T-helper 1 cell treated with Interleukin-12 subunit alpha and Interleukin-12 subunit beta and Interleukin-4 antibody, amounts not matched to agents 30 ng/mL and 1 ng/mL, for 36 hours (primary cell): ENCODE measurements around the gene GALK1. TPM values are rescaled to one million over a fixed set of nuclear protein-coding genes. Genes with fewer than 3 reads are reported as not detected.
"Not testable (repeated sequence)": the region's sequence is repeated elsewhere in the genome, so short reads cannot be mapped to it uniquely, and the experiment has no call there.

Experiments used
- intact Hi-C: fragments of 100-400 bp; cut with micrococcal nuclease; formaldehyde crosslinking; loops from one replicate; pipeline ENCODE4 v1.15.1; 2024
- total RNA-seq: library from RNA; stranded (reverse); gene quantifications from 2 replicates; pipeline ENCODE4 v1.2.3, GENCODE V29; 2022

The GALK1 gene
- total RNA-seq, 1 donor from 2014 or later: 40.4 TPM

DNA sequence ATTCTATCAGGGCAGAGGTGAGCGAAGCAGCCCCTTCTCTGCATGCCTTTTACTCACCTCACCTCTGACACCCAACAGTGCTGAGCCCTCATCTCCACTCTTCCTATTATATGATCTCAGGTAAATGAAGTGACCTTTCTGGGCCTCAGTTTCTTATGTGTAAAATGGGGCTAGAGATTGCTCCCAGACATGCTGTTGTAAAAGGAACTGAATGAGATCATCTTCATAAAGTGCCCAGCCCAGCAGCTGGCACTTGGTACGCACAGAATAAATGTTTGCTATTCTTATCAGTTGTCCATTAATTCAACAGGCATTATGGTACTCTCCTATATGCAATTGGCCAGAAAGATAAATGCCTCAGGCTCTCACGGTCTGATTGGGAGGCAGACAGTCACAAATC, 4.5 kb upstream of the GALK1 start:
- intact Hi-C loops: no loop called here

DNA sequence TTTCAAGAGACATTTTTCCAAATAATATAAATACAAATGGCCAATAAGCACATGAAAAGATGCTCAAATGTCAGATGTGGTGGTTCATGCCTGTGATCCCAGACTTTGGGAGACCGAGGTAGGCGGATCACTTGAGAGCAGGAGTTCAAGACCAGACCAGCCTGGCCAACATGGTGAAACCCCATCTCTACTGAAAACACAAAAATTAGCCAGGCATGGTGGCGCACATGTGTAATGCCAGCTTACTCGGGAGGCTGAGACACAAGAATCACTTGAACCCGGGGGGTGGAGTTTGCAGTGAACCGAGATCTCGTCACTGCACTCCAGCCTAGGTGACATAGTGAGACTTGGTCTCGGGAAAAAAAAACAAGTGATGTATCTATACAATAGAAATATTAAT, 2.9 kb upstream of the GALK1 start:
- intact Hi-C loops: no loop called here

DNA sequence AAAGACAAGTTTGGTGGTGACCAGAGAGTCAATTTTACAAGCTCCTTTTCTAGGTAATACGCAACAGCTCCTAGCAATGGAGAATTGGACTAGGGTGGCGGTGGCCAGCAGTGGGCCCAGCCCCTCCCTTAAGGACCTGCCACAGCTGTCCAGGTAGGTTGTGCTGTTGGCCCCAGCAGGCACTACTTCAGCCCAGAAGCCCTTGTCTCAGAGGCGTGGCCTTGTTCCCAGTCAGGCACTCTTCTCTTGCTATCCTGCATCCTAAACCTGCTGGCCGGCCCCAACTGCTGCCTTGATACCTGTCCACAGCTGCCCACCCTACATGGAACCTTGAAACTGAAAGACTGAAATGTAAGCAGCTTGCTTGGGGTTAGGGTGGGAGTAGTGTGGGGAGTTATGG, 989 bp upstream of the GALK1 start:
- intact Hi-C loops: loop anchor here (2.0 kb wide), 2 partner anchors 19 to 61 kb away; partner anchors contain the start of gene UNK

DNA sequence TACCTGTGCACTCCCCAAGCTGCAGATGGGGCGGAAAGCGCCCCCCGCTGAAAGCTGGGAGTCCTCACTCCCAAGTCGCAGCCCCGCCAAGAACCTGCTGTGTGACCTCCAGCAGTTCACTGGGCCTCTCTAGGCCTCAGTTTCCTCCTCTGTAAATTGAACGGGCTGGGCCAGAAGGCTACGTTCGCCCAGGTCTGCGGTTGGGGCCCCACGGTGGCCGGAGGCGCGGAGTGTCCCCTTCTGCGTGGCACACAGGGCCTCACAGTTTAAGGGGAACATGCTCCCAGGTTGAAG, 628 bp downstream of the GALK1 start:
- intact Hi-C loops: loop anchor here (1.0 to 2.0 kb wide), 3 partner anchors 15 to 62 kb away; partner anchors contain the start of gene UNK

DNA sequence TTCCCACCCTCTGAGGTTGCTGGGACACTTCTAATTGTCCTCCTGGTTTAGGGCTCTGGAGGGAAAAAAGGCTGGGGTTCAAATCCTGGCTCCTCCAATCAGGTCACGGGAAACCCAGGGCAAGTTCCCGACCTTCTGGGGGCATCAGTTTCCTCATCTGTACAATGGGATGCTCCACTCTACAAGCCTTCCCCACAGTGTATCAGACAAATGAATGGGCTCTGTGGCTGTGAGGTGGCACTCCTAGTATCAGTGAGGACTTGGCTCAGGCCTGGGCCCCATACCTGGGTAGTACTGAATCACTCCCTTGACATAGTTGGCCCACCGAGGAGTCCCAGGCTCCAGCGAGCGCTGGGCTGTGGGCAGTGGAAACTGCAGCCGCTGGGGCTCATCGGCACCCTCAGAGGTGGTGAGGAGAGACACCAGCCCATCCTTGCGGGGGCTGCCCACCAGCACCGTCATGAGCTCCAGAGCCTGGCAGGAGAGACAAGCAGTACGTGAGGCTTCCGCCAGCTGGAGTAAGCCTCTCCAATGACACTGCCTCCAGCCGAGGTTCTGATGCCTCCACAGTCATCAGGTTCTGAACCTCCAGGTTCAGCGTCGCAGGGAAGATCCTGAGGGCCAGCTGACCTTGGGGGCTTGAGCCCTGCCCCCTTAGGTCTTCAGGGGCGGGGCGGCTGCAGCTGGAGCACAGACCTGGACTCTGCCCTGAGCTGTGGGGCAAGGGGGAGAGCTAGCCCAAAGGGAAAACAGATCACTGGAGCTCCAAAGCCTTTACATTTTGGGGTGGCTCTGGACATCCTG, 1.2 kb downstream of the GALK1 start:
- intact Hi-C loops: loop anchor here (1.0 to 2.0 kb wide), 3 partner anchors 15 to 63 kb away; partner anchors contain the start of gene UNK

DNA sequence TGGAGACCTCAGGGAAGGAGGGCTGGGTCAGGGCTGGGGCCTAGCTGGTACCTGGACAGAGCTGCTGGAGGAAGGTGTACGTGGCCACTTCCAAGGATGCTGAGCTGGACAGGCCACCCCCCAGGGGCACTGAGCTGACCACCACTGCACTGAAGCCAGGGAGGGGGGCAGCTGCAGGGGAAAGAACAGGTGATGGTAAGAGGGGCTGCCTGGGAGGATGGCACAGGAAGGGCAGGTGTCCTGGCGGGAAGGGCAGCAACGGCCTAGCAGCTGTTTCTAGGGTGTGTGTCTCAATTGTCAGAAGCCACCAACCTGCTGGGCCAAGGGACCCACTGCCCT, 1.8 kb downstream of the GALK1 start:
- intact Hi-C loops: no loop called here

DNA sequence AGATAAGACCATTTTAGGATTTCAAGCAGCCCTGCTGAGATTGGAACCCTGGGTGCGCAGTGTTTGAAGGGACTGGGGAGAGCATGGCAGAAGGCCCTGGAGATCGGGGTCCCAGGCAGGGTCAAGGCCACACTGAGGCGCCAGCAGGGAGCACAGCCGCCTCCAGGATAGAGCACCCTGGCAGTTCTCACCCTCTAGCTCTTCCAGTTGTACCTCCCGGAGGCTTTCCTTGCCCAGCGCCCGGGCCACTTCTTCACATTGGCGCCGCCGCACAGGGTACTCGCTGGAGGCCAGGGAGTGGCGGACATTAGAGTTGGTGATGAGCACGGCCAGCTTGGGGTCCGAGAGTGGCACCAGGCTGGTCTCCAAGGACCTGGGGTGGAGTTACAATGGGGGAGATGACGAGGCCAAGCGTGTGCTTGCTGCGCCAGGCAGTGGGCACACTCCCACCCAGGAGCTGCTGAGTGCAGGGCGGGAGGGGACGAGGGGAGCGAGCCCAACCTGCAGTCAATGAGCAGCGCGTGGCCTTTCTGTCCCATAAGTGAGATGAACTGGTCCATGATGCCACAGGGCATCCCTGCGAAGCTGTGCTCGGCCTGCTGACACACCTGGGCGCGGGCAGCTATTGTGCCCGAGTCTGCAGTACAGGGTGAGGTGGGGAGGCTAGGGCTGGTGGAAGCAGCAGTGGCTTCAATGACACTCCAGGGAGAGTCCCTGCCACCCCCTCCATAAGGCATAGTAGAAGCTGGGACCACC, 2.3 kb downstream of the GALK1 start:
- intact Hi-C loops: no loop called here

DNA sequence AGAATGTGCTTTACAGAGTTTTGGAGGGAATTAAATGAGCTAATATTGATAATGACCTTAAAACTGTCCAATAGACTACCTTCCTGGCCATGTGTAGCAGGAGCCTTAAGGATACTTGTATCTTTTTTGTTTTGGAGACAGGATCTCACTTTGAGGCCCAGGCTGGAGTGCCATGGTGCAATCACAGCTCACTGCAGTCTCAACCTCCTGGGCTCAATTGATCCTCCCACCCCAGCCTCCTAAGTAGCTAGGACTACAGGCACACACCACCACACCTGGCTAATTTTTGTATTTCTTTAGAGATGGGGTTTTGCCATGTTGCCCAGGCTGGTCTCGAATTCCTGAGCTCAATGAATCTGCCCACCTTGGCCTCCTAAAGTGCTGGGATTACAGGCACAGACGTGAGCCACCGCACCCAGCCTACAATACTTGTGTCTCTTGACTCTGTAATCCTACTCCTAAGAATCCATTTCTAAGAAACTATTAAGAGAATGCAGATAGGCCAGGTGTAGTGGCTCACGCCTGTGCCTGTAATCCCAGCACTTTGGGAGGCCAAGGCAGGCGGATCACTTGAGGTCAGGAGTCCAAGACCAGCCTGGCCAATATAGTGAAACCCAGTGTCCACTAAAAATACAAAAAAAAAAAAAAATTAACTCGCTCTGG, 4.9 kb downstream of the GALK1 start:
- intact Hi-C loops: not testable (repeated sequence)

DNA sequence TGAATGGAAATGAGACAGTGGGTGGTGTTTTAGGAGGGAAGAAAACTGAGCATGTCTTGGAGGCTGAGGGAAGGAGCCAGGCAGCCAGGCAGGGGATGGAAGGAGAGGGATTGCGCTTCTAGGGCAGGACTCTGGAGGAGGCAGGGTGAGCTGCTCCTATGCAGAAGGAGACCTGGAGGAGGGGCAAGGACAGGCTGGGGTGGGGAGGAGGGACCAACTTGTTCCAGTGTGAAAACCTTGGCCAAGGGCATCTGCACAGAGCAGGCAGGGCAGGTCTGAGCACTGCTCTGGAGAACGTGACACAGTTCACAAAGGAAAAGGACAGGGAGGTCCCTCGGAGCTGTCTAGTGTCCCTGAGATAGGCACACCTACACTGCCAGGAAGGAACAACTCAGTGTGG, 5.5 kb downstream of the GALK1 start:
- intact Hi-C loops: no loop called here

DNA sequence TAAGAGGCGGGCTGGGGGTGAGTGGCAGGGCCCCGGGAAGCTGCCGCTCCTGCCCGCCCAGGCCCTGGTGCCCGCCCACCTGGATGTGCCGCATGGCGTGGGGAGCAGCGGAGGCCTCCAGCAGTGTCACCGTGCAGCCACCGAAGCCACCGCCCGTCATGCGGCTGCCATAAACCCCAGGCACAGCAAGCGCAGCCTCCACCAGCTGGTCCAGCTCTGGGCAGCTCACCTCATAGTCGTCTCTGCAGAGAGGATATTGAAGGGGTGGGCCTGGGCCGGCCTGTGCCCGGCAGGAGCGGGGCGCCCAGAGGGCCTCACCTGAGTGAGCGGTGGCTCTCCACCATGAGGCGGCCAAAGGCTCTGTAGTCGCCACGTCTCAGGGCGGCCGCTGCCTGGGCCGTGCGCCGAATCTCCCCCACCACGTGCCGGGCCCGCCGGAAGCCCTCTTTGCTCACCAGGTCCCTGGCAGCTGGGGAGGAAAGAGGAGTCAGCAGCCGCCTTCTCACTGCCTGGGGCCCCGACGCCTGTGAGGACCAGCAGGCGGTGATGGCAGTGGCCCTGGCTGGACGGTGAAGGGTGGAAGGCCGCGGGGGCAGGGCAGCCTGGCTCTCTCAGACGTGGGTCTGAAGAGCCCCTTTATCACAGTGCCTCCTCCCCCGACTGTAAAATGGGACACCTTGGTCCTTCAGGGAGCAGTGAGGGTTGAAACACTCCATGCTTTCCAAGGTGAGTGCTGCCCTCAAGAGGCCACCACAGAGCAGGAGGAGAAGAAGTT, 6.7 kb downstream of the GALK1 start:
- intact Hi-C loops: no loop called here

DNA sequence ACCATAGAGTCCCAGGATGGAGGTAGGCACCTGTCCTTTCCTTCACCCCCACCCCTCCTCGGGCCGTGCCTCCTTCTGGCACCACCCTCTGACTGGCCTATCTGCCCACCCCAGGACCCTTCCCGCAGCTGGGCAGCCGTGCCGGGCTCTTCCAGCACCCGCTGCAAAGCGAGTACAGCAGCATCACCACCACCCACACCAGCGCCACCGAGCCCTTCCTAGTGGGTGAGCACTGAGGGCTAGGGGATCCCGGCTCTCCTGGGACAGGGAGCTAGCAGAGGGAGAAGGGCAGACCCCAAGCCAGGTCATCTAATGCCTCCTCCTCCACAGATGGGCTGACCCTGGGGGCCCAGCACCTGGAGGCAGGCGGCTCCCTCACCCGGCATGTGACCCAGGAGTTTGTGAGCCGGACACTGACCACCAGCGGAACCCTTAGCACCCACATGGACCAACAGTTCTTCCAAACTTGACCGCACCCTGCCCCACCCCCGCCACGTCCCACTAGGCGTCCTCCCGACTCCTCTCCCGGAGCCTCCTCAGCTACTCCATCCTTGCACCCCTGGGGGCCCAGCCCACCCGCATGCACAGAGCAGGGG, 7.8 kb downstream of the GALK1 start:
- intact Hi-C loops: no loop called here

DNA sequence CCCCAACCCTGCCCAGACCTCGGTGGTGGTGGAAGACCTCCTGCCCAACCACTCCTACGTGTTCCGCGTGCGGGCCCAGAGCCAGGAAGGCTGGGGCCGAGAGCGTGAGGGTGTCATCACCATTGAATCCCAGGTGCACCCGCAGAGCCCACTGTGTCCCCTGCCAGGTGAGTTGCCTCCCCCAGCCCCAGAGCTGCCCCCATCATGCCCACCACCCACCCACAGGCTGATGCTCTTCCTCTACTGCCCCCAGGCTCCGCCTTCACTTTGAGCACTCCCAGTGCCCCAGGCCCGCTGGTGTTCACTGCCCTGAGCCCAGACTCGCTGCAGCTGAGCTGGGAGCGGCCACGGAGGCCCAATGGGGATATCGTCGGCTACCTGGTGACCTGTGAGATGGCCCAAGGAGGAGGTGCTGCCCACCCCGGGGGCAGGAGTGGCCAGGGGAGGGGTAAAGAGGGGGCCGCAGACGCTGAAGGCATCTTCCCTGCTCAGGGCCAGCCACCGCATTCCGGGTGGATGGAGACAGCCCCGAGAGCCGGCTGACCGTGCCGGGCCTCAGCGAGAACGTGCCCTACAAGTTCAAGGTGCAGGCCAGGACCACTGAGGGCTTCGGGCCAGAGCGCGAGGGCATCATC, 8.4 kb downstream of the GALK1 start:
- intact Hi-C loops: no loop called here

DNA sequence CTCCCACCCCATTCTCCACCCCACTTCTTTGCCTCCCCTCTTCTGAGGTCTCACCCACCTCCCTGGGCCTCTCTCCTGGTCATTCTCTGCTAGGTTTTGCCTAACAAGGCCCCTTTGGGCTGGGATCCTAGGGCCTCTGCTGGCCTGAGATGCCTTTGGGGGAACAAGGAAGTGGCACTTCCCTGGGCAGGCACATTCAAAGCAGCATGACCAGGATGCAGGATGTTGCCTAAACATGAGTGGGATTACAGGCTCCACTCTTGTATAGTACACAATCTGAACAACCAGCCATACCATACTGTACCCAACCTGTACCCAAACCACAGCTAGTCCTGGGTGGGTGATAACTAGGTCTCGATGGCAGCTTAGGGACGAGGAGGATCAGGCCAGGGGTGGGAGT, 9.0 kb downstream of the GALK1 start:
- intact Hi-C loops: no loop called here

DNA sequence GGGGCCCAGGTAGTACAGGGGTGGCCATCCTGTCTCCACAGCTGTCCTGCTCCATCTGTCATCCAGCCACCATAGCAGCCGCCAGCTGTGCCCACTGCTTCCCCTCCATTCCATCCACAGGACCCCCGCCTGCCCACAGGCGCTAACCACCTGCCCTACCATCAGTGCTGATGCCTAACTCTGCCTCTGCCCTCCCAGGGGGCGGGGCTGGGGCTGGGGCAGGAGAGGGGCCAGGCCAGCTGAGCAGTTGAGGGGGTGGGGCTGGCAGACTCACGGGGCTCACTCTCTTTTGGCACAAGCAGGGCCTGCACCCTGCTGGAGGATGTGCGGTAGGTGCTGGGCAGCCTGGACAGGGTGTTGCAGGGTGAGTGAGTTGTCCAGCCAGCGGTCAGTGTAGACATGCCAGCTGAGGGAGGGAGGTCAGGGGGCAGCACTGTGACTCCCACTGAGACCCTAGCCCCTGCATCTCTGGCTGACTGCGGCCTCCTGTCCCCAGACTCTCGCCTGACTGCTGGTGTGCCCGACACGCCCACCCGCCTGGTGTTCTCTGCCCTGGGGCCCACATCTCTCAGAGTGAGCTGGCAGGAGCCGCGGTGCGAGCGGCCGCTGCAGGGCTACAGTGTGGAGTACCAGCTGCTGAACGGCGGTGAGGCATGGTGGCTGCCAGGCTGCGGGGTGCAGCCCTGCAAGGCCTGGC, 9.6 kb downstream of the GALK1 start:
- intact Hi-C loops: no loop called here

DNA sequence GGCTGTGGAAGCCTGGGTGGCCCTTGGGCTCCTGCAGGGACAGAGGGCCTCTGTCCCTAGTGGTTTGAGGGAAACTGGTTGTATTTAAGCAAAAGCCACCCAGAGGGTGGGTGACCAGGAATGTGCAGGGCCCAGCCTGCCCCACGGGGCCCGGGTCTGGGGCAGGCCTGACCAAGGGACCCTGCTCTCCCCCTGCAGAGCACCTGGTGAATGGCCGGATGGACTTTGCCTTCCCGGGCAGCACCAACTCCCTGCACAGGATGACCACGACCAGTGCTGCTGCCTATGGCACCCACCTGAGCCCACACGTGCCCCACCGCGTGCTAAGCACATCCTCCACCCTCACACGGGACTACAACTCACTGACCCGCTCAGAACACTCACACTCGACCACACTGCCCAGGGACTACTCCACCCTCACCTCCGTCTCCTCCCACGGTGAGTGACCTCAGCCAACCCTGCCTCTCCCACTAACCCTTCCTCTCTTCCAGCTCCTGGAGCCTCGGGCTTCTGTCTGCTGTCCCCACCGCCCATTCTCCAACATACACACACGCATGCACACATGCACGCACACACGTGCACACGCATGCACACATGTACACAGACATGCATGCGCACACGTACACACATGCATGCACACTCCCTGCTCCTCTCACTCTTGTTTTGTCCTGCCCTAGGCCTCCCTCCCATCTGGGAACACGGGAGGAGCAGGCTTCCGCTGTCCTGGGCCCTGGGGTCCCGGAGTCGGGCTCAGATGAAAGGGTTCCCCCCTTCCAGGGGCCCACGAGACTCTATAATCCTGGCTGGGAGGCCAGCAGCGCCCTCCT, 10.4 kb downstream of the GALK1 start:
- intact Hi-C loops: no loop called here

DNA sequence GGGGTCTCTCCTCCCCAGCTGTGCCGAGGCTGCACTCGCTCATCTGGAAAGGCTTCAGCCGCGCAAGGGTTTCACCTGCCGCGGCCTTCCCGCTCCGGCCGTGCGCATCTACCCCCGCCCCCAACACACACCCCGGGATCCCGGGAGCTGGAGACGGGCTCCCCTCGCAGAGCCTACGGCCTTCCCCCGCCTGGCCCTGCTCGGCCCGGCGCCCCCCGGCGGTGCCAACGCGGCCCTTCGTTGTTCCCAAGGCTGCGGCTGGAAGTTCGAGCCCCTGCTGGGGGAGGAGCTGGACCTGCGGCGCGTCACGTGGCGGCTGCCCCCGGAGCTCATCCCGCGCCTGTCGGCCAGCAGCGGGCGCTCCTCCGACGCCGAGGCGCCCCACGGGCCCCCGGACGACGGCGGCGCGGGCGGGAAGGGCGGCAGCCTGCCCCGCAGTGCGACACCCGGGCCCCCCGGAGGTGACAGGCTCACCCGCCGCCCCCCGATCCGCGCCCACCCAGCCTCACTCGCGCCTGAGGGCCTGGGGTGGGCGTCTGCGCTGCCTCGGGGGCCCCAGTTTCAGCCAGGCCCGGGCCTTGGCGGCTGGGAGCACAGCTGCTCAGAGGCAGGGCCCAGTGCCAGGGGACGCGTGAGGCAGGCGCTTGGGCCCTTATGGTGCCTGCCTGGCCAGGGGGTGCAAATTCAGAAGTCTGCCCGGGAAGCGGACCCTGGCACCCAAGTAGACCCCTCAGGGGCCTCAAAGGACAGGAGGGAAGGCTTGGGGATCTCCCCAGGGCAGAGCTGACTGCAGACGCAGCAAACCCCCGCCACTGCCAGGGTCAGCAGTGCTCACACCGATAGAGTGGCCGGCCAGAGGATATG, 11.2 kb downstream of the GALK1 start:
- intact Hi-C loops: no loop called here

DNA sequence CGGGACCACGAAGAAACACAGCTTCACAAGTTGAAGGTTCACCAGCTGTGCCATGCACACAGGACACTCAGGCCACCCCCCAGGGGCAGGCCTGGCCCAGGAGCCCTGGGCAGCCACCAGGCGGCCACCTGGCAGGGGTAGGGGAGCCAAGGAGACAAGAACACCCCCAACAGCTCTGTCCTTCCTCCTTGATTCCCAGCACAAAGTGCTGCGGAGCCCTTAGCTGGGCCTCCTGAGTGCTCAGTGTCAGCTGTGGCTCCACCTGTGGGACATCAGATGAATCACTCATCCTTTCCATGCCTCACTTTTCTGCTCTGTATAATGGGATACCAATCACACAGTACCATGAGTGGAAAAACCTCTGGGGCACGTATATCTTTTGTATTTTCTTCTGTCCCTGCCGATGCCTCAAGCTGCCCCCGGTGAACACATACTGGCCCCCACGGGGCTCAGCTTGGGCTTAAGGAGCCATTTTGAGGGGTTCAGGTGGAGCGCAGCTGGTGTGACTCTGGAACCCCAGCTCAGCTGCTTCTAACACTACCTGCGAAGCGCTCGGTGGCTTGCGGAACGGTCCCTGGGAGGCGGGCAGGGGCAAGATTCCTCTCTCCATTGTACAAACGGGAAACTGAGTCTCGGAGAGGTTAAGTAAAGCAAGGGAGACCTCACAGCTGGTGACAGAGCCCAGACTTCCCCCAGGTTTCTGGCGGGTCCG, 12.0 kb downstream of the GALK1 start:
- intact Hi-C loops: no loop called here

DNA sequence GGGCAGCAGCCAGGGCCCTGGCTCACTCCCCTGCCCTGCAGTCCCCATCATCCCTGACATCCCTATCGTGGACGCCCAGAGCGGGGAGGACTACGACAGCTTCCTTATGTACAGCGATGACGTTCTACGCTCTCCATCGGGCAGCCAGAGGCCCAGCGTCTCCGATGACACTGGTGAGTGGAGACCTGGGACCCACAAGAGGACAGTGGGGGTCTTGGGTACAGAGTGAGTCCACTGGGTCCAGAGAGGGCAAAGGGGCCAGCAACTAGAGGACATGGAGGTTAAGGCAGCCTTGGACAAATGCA, 12.6 kb downstream of the GALK1 start:
- intact Hi-C loops: no loop called here
